GM04503 (cell line): ENCODE measurements around the gene CDH13.

Experiments
- DNase-seq: peaks from one replicate; pipeline ENCODE4 v3.0.0-alpha.2; 2012; ENCODE audit warnings: low read depth

Gene CDH13

GRCh38 chr16:82653550-82654511 is 27.1 kb downstream of the CDH13 start:
- peak; percentile 77 for DNase-seq

GRCh38 chr16:82655072-82655714 is 28.4 kb downstream of the CDH13 start:
- DNase-seq, result peak; percentile 63

- DNase-seq, result no peak
Observed at GRCh38 chr16:82655720-82656490, 29.1 kb downstream of the CDH13 start.

GRCh38 chr16:82657239-82657638 is 30.5 kb downstream of the CDH13 start:
- no peak for DNase-seq

GRCh38 chr16:82657786-82658185 is 31.0 kb downstream of the CDH13 start:
- DNase-seq, result no peak

GRCh38 chr16:82658796-82659195 is 32.0 kb downstream of the CDH13 start:
- DNase-seq, result no peak

- peak; percentile 25 for DNase-seq
Observed at GRCh38 chr16:82660075-82660645, 33.4 kb downstream of the CDH13 start.

- no peak for DNase-seq
Observed at GRCh38 chr16:82660966-82661365, 34.2 kb downstream of the CDH13 start.

GRCh38 chr16:82664181-82664580 is 37.4 kb downstream of the CDH13 start:
- DNase-seq, result no peak

GRCh38 chr16:82665025-82665424 is 38.3 kb downstream of the CDH13 start:
- no peak for DNase-seq

- DNase-seq, result no peak
Observed at GRCh38 chr16:82667437-82667836, 40.7 kb downstream of the CDH13 start.

- DNase-seq, result no peak
Observed at GRCh38 chr16:82668094-82668493, 41.3 kb downstream of the CDH13 start.

- no peak for DNase-seq
Observed at GRCh38 chr16:82671741-82672140, 45.0 kb downstream of the CDH13 start.

- no peak for DNase-seq
Observed at GRCh38 chr16:82672676-82673075, 45.9 kb downstream of the CDH13 start.

- no peak for DNase-seq
Observed at GRCh38 chr16:82675300-82675699, 48.5 kb downstream of the CDH13 start.

GRCh38 chr16:82681592-82681991 is 54.8 kb downstream of the CDH13 start:
- DNase-seq, result no peak

GRCh38 chr16:82682767-82683166 is 56.0 kb downstream of the CDH13 start:
- DNase-seq, result no peak

GRCh38 chr16:82684256-82684655 is 57.5 kb downstream of the CDH13 start:
- no peak for DNase-seq

- no peak for DNase-seq
Observed at GRCh38 chr16:82685526-82685925, 58.8 kb downstream of the CDH13 start.

- no peak for DNase-seq
Observed at GRCh38 chr16:82694239-82694874, 67.6 kb downstream of the CDH13 start.

GRCh38 chr16:82695806-82696205 is 69.0 kb downstream of the CDH13 start:
- no peak for DNase-seq

GRCh38 chr16:82699260-82699659 is 72.5 kb downstream of the CDH13 start:
- no peak for DNase-seq
